Suprapubic skin (tissue), 4 donors: ENCODE results near the gene MFAP3L. TPM values are rescaled to one million over a fixed set of nuclear protein-coding genes. Genes with fewer than 3 reads are reported as not detected.

Source experiments
- DNase-seq, 2 donors: peaks; one replicate each; pipeline ENCODE4 v3.0.0-alpha.2; 2019; ENCODE audit warnings: low spot score in 2 of 2
- H3K27ac ChIP-seq: fragments of 200-600 bp; sonication (generic); one replicate; pipeline ENCODE4 v1.5.1; 2019
- H3K27me3 ChIP-seq: fragments of 200-600 bp; sonication (generic); one replicate; pipeline ENCODE4 v1.5.1; 2019
- H3K36me3 ChIP-seq: fragments of 200-600 bp; sonication (generic); one replicate; pipeline ENCODE4 v1.5.1; 2019
- H3K4me1 ChIP-seq: fragments of 200-600 bp; sonication (generic); one replicate; pipeline ENCODE4 v1.5.1; 2019
- H3K4me3 ChIP-seq: fragments of 200-600 bp; sonication (generic); one replicate; pipeline ENCODE4 v1.5.1; 2019; ENCODE audit warnings: mild to moderate bottlenecking
- H3K9me3 ChIP-seq: fragments of 200-600 bp; sonication (generic); one replicate; pipeline ENCODE4 v1.5.1; 2019
- EP300 ChIP-seq: sonication (generic); formaldehyde crosslinking; IDR thresholded peaks from one replicate; pipeline ENCODE4 v1.6.1; 2017; ENCODE audit warnings: antibody characterized with exemption
- POLR2A ChIP-seq, 2 donors: fragments of 450-650 bp; IDR thresholded peaks; one replicate each; pipeline ENCODE4 v1.6.1; 2017; ENCODE audit warnings: antibody characterized with exemption in 2 of 2, mild to moderate bottlenecking in 2 of 2, moderate library complexity in 2 of 2
- POLR2AphosphoS5 ChIP-seq, 3 donors: sonication (generic); formaldehyde crosslinking; IDR thresholded peaks; one replicate each; pipeline ENCODE4 v1.6.1; 2017; ENCODE audit warnings: antibody characterized with exemption in 3 of 3
- WGBS: methylation state at CpG from one replicate; pipeline ENCODE4 v1.1.5; 2018; 5-methylcytosine and 5-hydroxymethylcytosine counted together
- total RNA-seq, 4 donors: library from RNA; depleted of rRNA; stranded (reverse); fragments of >200 nt; gene quantifications; one replicate each; pipeline ENCODE4 v1.1.0, GENCODE V29; 2016
- TF ChIP-seq, protein P1 (sequence below), 2 donors: fragments of 200-600 bp in 1 of 2; fragments of 450-650 bp in 1 of 2; sonication (generic) in 1 of 2; IDR thresholded peaks; one replicate each; pipeline ENCODE4 v1.5.1; 2016 to 2019; ENCODE audit warnings: antibody characterized with exemption in 2 of 2, mild to moderate bottlenecking in 1 of 2, moderate library complexity in 1 of 2

The MFAP3L gene
- total RNA-seq, 4 donors from 2014 or later = 41.4 to 67.0 (median 58.9) TPM

DNA sequence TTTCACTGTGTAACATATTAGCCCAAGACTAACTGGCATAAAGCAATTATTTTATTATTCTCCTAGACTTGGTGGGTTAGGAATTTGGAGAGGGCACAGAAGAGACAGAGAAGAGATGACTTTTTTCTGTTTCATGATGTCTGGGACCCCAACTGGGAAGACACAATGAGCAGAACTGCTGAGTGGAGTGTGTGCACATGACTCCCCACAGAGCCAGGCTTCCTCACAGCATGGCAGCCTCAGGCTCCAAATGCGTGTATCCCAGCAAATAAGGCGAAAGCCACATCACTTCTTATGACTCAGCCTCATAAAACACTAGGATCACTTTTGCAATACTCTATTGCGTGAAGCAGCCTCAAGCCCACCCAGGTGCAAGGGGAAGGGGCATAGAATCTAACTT, 68.4 kb downstream of the MFAP3L start:
- WGBS = 82% methylated on average over 3 of the region's 3 CpGs
- no peaks in the 10 kb centered on the region for H3K27me3 ChIP-seq

DNA sequence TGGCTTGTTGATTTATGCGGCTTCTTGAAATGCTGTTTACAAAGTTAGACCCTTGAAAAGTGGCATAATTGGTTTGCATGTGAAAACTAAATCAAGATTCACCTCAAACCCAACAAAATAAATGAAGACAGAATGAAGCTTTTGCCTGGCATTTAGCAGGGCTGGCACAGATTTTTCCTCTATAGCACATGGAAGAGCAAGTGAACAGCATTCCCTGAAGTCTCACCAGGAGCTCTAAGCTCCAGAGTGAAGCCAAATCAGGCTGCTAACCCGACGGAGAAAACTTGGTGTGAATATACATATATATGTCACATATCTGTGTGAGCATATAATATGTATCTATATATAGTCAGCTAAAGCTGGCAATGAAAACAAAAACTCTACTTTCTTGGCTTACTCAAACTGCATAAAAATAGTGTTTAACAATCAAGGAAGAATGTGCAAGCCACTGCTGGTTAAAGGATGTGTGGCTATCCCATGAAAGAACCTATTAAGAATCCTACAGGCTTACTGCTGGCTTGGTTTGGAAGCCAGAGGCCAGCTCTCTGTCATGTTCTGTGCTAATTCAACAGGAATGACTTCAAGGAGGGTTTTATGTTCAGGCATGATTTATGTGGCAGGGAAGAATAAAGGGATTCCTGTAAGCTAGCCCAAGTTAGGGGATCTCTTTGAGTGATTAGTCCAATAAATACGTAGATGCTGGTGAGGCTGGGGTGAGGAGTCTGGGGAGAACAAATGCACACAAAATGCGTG, 69.9 kb downstream of the MFAP3L start:
- Histone ChIP-seq H3K4me3 (no peak overlapping the region), H3K27ac (no peak overlapping the region), H3K27me3 (no peaks in the 10 kb centered on the region), H3K4me1 (no peaks in the 10 kb centered on the region), H3K36me3 (no peaks in the 10 kb centered on the region), H3K9me3 (no peaks in the 10 kb centered on the region)
- 57% methylated on average over 5 of the region's 5 CpGs for WGBS
- DNase-seq = no peak
- no peak for TF ChIP-seq POLR2AphosphoS5 (IDR thresholded peaks at IDR 0.05)

More for the DNA sequence above, 68.4 kb downstream of the MFAP3L start:
- Histone ChIP-seq H3K4me3 (no peak overlapping the region), H3K9me3 (no peaks in the 10 kb centered on the region), H3K36me3 (no peaks in the 10 kb centered on the region), H3K27ac (no peak overlapping the region), H3K4me1 (no peaks in the 10 kb centered on the region)
- TF ChIP-seq, protein P1, sequence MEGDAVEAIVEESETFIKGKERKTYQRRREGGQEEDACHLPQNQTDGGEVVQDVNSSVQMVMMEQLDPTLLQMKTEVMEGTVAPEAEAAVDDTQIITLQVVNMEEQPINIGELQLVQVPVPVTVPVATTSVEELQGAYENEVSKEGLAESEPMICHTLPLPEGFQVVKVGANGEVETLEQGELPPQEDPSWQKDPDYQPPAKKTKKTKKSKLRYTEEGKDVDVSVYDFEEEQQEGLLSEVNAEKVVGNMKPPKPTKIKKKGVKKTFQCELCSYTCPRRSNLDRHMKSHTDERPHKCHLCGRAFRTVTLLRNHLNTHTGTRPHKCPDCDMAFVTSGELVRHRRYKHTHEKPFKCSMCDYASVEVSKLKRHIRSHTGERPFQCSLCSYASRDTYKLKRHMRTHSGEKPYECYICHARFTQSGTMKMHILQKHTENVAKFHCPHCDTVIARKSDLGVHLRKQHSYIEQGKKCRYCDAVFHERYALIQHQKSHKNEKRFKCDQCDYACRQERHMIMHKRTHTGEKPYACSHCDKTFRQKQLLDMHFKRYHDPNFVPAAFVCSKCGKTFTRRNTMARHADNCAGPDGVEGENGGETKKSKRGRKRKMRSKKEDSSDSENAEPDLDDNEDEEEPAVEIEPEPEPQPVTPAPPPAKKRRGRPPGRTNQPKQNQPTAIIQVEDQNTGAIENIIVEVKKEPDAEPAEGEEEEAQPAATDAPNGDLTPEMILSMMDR (IDR thresholded peaks at IDR 0.05) = no peak
- no peak for DNase-seq

DNA sequence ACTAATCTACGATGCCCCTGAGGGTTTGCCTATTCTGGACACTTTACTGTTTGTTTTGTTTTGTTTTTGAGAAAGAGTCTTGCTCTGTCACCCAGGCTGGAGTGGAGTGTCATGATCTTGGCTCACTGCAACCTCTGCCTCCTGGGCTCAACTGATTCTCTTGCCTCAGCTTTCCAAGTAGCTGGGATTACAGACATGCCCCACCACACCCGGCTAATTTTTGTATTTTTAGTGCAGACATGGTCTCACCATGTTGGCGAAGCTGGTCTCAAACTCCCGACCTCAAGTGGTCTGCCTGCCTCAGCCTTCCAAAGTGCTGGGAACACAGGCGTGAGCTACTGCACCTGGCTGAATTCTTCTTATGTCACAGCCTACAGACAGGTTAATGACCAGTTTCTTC, 70.7 kb downstream of the MFAP3L start:
- Histone ChIP-seq H3K4me3 (no peak overlapping the region), H3K27me3 (no peaks in the 10 kb centered on the region), H3K9me3 (no peaks in the 10 kb centered on the region), H3K4me1 (no peaks in the 10 kb centered on the region), H3K36me3 (no peaks in the 10 kb centered on the region), H3K27ac (no peak overlapping the region)
- DNase-seq = no peak
- WGBS = 74% methylated on average over 5 of the region's 5 CpGs
- TF ChIP-seq, protein P1 (IDR thresholded peaks at IDR 0.05) = no peak
- TF ChIP-seq EP300 (no peak), POLR2A (IDR thresholded peaks at IDR 0.05) (no peak), POLR2AphosphoS5 (IDR thresholded peaks at IDR 0.05) (no peak)

DNA sequence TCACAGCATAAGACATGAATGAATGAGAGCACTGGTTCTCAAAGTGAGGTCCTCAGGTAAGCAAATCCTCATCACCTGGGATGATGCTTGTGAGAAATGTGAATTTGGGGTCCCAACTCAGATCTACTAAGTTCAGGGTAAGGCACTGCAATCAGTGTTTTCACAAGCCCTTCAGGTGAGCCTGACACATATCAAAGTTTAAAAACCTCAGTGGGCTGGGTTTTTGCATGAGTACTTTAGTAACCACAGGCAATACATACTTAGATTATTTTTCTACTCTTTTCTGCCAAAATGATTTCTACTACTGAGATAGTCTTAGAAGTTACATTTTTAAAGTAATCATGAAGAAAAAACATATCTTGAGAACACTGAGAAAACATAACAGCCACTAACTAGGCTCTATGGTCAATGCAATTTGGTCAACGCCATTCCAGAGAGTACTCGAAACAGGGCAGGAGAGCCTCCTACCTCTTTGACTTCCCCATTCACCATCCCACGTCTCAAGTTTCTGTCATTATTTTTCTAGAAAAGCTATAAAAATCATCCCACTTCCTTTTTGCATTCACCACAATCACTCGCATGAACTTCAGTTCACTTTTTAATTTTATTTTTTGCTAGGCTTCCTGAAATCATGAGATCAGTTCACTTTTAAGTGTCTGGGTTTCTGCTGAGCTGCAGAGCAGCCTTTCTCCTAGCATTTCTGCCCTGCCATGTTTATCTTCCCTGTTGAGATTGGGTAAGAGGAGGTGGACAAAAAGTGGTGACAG, 73.8 kb downstream of the MFAP3L start:
- H3K4me1 ChIP-seq = no peaks in the 10 kb centered on the region
- TF ChIP-seq, protein P1 (IDR thresholded peaks at IDR 0.05) = no peak
- TF ChIP-seq POLR2A (IDR thresholded peaks at IDR 0.05) = no peak
- TF ChIP-seq POLR2AphosphoS5 (IDR thresholded peaks at IDR 0.05) = no peak
- no peak for TF ChIP-seq EP300
- no peak overlapping the region for H3K27ac ChIP-seq
- no peaks in the 10 kb centered on the region for H3K36me3 ChIP-seq
- 64% methylated on average over 4 of the region's 4 CpGs for WGBS
- no peaks in the 10 kb centered on the region for H3K9me3 ChIP-seq
- DNase-seq = no peak
- no peak overlapping the region for H3K4me3 ChIP-seq
- no peaks in the 10 kb centered on the region for H3K27me3 ChIP-seq

DNA sequence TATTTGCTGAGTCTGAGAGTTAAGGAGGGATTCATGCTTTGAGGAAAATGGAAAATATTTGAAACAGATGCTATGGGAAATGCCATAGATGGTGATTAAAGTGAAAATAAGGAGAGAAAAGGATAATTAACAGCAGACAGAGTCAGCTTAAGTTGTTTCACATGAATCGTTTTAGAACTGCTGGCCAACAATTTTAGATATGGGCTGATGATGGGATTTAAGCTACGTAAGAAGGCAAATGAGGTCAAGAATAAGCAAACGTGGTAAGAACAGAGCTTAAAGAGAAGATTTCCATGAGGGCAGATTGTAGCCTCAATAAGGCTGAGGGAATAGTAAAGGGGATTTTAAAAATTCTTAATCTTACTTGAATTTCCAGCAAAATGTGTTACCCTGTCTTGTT, 77.9 kb downstream of the MFAP3L start:
- H3K9me3 ChIP-seq = no peaks in the 10 kb centered on the region
- H3K36me3 ChIP-seq = no peaks in the 10 kb centered on the region
- no peak overlapping the region for H3K27ac ChIP-seq
- H3K4me1 ChIP-seq = no peaks in the 10 kb centered on the region
- no peak for TF ChIP-seq POLR2A (IDR thresholded peaks at IDR 0.05)
- TF ChIP-seq EP300 = no peak
- TF ChIP-seq, protein P1 (IDR thresholded peaks at IDR 0.05) = no peak
- TF ChIP-seq POLR2AphosphoS5 (IDR thresholded peaks at IDR 0.05) = no peak
- H3K27me3 ChIP-seq = no peaks in the 10 kb centered on the region
- H3K4me3 ChIP-seq = no peak overlapping the region
- WGBS = 55% methylated on average over 3 of the region's 3 CpGs
- no peak for DNase-seq
